Measurements from ENCODE around the gene PRMT7. TPM values are rescaled to one million over a fixed set of nuclear protein-coding genes. Genes with fewer than 3 reads are reported as not detected.

The PRMT7 gene
- total RNA-seq, 1 experiment from 2014 or later, result 59.3 TPM

GRCh38 chr16:68343137-68343536, 32.3 kb downstream of the PRMT7 start:
- no peaks in the 10 kb centered on the region for H3K27me3 Mint-ChIP-seq (ENCODE audit: low read depth)
- H3K27ac Mint-ChIP-seq, result no peak overlapping the region
- no peak for TF ChIP-seq CREM (CRISPR knock-in tag; IDR thresholded peaks at IDR 0.05)
- TF ChIP-seq SMAD4 (CRISPR knock-in tag; IDR thresholded peaks at IDR 0.05), result no peak
- TF ChIP-seq IRF2 (CRISPR knock-in tag; IDR thresholded peaks at IDR 0.05; ENCODE audit: borderline replicate concordance, low read depth), result no peak
- no peak for TF ChIP-seq ATF6 (CRISPR knock-in tag; IDR thresholded peaks at IDR 0.05)
- TF ChIP-seq FOXP4 (CRISPR knock-in tag; IDR thresholded peaks at IDR 0.05), result no peak
- no peak for TF ChIP-seq GABPB1 (CRISPR knock-in tag; IDR thresholded peaks at IDR 0.05)
- no peak overlapping the region for H3K4me3 Mint-ChIP-seq
- POLR2A ChIA-PET, result no interaction called here
- H3K36me3 Mint-ChIP-seq, result peaks cover 55% of the 10 kb centered on the region
- CTCF ChIA-PET, result no interaction called here
- DNase-seq (ENCODE audit: low spot score) (no peak), ATAC-seq (no peak)
- H3K4me1 Mint-ChIP-seq, result 0 out of 2 replicates have a peak, but pooled peaks cover 3% of the 10 kb centered on the region
- no peaks in the 10 kb centered on the region for H3K9me3 Mint-ChIP-seq

GRCh38 chr16:68344252-68344651, 33.4 kb downstream of the PRMT7 start:
- Mint-ChIP-seq H3K4me3 (no peak overlapping the region), H3K4me1 (0 out of 2 replicates have a peak, but pooled peaks cover 3% of the 10 kb centered on the region), H3K36me3 (peaks cover 58% of the 10 kb centered on the region), H3K27ac (no peak overlapping the region), H3K9me3 (no peaks in the 10 kb centered on the region), H3K27me3 (ENCODE audit: low read depth) (no peaks in the 10 kb centered on the region)
- CTCF ChIA-PET, result no interaction called here
- TF ChIP-seq ETV6 (CRISPR knock-in tag; IDR thresholded peaks at IDR 0.05) (no peak), E2F4 (CRISPR knock-in tag; IDR thresholded peaks at IDR 0.05; ENCODE audit: borderline replicate concordance, low read depth) (no peak), USF1 (CRISPR knock-in tag; IDR thresholded peaks at IDR 0.05) (no peak), FOXP4 (CRISPR knock-in tag; IDR thresholded peaks at IDR 0.05) (no peak), TEAD1 (CRISPR knock-in tag; IDR thresholded peaks at IDR 0.05) (no peak), ZNF263 (CRISPR knock-in tag; IDR thresholded peaks at IDR 0.05; ENCODE audit: low read depth) (no peak), FOXJ3 (CRISPR knock-in tag; IDR thresholded peaks at IDR 0.05; ENCODE audit: borderline replicate concordance) (no peak), ESRRA (CRISPR knock-in tag; IDR thresholded peaks at IDR 0.05; ENCODE audit: borderline replicate concordance) (no peak), ZNF219 (CRISPR knock-in tag; IDR thresholded peaks at IDR 0.05; ENCODE audit: borderline replicate concordance) (no peak), GTF2I (CRISPR knock-in tag; conservative IDR thresholded peaks at IDR 0.05) (no peak), RELA (CRISPR knock-in tag; IDR thresholded peaks at IDR 0.05; ENCODE audit: borderline replicate concordance) (no peak), OVOL2 (CRISPR knock-in tag; IDR thresholded peaks at IDR 0.05; ENCODE audit: borderline replicate concordance) (no peak), SOX15 (CRISPR knock-in tag; IDR thresholded peaks at IDR 0.05) (no peak), FOXK1 (CRISPR knock-in tag; IDR thresholded peaks at IDR 0.05) (no peak), SMAD3 (CRISPR knock-in tag; IDR thresholded peaks at IDR 0.05; ENCODE audit: borderline replicate concordance) (no peak), JAZF1 (CRISPR knock-in tag; IDR thresholded peaks at IDR 0.05) (no peak)
- POLR2A ChIA-PET, result no interaction called here
- DNase-seq (ENCODE audit: low spot score) (no peak), ATAC-seq (no peak)
